ENCODE measurements around the gene SLC25A38.

The SLC25A38 gene

DNA sequence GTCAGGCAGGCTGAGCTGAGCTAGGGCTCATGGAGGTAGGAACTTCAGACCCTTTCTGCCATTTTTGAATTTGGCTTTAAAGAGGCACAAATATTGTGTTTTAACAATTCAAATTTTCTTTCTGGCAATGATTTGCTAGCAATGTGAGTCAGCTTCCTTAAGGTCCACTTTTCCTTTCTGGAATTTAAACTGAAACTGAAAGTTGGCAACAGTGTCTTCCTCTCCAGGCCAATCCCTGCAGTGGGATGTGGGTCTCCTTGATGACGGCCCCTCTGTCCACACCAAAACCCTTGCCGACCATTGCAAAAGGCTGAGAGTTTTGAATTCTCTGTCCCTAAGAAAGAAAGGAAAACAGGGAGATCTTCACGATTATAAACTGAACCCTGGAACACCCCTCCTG lies 50.5 kb downstream of the SLC25A38 start:
- Histone ChIP-seq H3K9ac (ENCODE audit: low read length) (no peak overlapping the region), H3K27me3 (ENCODE audit: control insufficient read depth, insufficient read depth, low read length) (no peaks in the 10 kb centered on the region), H3K27ac (ENCODE audit: low read depth, low read length) (no peak overlapping the region), H3K36me3 (ENCODE audit: control insufficient read depth, insufficient read depth, low read length) (no peaks in the 10 kb centered on the region), H3K4me1 (ENCODE audit: control insufficient read depth, insufficient read depth, low read length) (no peaks in the 10 kb centered on the region), H3K4me3 (ENCODE audit: low read length) (no peak overlapping the region)

DNA sequence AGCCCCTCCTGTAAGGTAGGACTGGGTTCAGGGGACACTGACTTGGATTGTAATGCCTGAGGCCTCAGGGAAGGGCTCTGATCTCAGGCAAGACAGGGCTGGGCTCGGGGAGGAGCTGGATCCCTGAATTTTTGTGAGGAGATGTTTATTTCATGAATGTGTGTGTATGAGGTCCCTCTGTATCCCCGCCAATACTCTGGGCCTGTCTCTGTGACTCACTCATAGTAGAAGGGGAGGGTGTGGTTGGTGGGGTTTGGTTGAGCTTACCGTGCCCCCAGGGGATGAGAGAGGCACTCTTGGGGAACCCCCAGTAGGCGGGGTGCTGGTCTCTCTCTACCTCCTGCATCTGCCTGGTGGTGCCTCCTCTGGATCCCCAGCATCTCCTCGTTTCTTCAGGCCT lies 51.4 kb downstream of the SLC25A38 start:
- Histone ChIP-seq H3K27ac (ENCODE audit: low read depth, low read length) (no peak overlapping the region), H3K36me3 (ENCODE audit: control insufficient read depth, insufficient read depth, low read length) (no peaks in the 10 kb centered on the region), H3K4me1 (ENCODE audit: control insufficient read depth, insufficient read depth, low read length) (no peaks in the 10 kb centered on the region), H3K9ac (ENCODE audit: low read length) (no peak overlapping the region), H3K27me3 (ENCODE audit: control insufficient read depth, insufficient read depth, low read length) (no peaks in the 10 kb centered on the region), H3K4me3 (ENCODE audit: low read length) (no peak overlapping the region)

DNA sequence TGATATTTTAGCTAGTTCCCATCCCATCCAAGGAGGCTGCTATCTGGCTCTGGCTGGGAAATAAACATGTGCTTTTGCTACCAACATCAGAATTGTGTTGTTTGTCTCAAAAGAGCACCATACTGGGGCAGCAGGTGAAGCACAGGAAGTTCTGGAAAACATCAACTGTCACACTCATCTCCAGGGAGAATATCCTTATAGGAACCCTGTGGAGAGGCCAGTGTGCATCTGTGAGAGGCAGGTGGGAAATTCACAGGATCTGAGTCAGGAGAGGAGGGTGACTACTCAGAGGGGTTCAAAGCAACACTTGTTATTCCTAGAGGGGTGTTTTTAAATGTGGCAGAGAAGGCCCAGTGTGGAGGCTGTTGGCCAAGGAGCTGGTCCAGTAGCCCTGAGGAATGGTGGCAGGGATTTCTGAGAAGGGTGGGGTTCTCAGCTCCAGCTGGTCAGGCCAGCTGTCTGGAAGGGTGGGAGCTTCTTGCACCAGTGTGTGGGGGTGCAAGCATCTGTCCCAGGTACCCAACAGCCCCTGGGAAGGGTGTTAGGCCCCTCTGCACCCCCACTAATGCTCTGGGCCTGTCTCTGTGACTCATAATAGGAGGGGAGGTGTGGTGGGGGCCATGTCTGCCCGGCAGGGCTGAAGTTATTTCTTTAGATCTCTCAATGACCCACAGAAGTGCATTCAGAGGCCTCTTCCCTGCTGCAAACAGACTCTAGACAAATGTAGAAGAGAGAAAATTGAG lies 52.0 kb downstream of the SLC25A38 start:
- Histone ChIP-seq H3K4me1 (ENCODE audit: control insufficient read depth, insufficient read depth, low read length) (no peaks in the 10 kb centered on the region), H3K4me3 (ENCODE audit: low read length) (no peak overlapping the region), H3K27ac (ENCODE audit: low read depth, low read length) (no peak overlapping the region), H3K9ac (ENCODE audit: low read length) (no peak overlapping the region), H3K27me3 (ENCODE audit: control insufficient read depth, insufficient read depth, low read length) (no peaks in the 10 kb centered on the region), H3K36me3 (ENCODE audit: control insufficient read depth, insufficient read depth, low read length) (no peaks in the 10 kb centered on the region)

DNA sequence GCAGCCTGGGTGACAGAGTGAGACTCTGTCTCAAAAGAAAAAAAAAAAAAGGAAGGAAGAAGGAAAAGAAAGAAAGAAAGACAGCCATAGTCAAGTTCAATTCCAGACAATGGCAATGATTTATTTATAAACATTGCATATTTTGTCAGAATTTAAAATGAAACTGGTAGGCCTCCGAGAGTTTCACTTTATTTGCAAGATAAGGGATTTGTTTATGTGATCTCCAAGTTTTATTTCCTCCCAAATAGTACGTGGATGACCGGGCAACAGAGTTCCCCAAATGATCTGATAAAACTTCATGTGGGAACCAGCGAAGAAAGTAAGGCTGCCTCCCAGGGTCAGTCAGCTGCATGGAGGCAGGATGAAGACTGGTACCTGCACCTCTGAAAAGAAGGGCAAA lies 55.7 kb downstream of the SLC25A38 start:
- H3K9ac ChIP-seq (ENCODE audit: low read length), result no peak overlapping the region
- no peak overlapping the region for H3K27ac ChIP-seq (ENCODE audit: low read depth, low read length)

DNA sequence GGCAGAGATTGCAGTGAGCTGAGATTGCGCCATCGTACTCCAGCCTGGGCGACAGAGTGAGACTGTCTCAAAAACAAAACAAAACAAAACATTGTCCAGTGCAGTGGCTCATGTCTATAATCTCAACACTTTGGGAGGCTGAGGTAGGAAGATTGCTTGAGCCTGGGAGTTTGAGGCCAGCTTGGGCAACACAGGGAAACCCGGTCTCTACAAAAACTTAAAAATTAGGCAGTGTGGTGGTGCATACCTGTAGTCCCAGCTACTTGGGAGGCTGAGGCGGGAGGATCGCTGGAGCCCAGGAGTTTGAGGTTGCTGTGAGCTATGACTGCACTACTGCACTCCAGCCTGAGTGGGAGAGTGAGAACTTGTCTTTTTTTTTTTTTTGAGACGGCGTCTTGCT lies 57.1 kb downstream of the SLC25A38 start:
- Histone ChIP-seq H3K36me3 (ENCODE audit: control insufficient read depth, insufficient read depth, low read length) (no peaks in the 10 kb centered on the region), H3K4me3 (ENCODE audit: low read length) (no peak overlapping the region)

More for the DNA sequence above, 55.7 kb downstream of the SLC25A38 start:
- no peaks in the 10 kb centered on the region for H3K4me1 ChIP-seq (ENCODE audit: control insufficient read depth, insufficient read depth, low read length)
- H3K27me3 ChIP-seq (ENCODE audit: control insufficient read depth, insufficient read depth, low read length), result no peaks in the 10 kb centered on the region
- no peak overlapping the region for H3K4me3 ChIP-seq (ENCODE audit: low read length)
- no peaks in the 10 kb centered on the region for H3K36me3 ChIP-seq (ENCODE audit: control insufficient read depth, insufficient read depth, low read length)

DNA sequence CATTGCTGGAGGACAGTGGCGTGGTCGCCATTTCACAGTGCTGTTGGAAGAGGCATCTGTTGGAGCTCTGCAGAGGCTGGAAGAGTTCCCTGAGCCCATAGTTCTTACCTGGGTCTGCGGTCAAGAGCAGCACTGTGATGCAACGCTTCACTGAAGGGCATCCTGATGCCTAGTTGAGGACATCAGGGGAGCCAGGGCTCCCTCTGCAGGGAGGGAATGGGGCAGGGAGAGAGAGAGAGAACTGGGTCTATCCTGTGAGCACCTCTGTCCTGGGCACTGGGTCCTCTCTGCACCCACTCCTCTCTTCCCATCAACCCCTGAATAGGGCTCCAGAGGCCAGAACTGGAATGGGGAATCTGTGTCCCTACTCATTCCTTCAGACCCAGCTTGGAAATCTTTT lies 60.4 kb downstream of the SLC25A38 start:
- Histone ChIP-seq H3K4me1 (ENCODE audit: control insufficient read depth, insufficient read depth, low read length) (no peaks in the 10 kb centered on the region), H3K4me3 (ENCODE audit: low read length) (no peak overlapping the region), H3K36me3 (ENCODE audit: control insufficient read depth, insufficient read depth, low read length) (no peaks in the 10 kb centered on the region), H3K27me3 (ENCODE audit: control insufficient read depth, insufficient read depth, low read length) (no peaks in the 10 kb centered on the region), H3K27ac (ENCODE audit: low read depth, low read length) (no peak overlapping the region), H3K9ac (ENCODE audit: low read length) (no peak overlapping the region)

More for the DNA sequence above, 57.1 kb downstream of the SLC25A38 start:
- H3K4me1 ChIP-seq (ENCODE audit: control insufficient read depth, insufficient read depth, low read length), result no peaks in the 10 kb centered on the region
- no peaks in the 10 kb centered on the region for H3K27me3 ChIP-seq (ENCODE audit: control insufficient read depth, insufficient read depth, low read length)
- H3K27ac ChIP-seq (ENCODE audit: low read depth, low read length), result no peak overlapping the region
- no peak overlapping the region for H3K9ac ChIP-seq (ENCODE audit: low read length)

DNA sequence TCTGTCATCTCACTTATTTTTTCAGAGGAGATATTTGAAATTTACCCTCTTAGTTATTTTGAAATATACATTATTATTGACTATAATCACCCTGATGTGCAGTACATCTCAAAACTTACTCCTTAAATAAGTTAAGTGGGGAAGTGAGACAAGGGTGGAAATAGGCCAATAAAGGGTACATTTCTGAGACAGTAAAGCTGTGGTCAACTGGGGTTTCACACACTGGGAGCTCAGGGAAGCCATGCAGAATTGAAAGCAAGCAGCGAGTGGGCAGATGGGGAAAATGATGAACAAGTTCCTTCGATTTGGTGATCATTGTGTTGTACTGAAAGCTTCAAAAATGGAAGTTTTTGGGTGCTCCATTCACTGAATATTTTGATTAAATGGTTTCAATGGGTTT lies 62.8 kb downstream of the SLC25A38 start:
- Histone ChIP-seq H3K36me3 (ENCODE audit: control insufficient read depth, insufficient read depth, low read length) (no peaks in the 10 kb centered on the region), H3K27me3 (ENCODE audit: control insufficient read depth, insufficient read depth, low read length) (no peaks in the 10 kb centered on the region), H3K4me3 (ENCODE audit: low read length) (no peak overlapping the region), H3K4me1 (ENCODE audit: control insufficient read depth, insufficient read depth, low read length) (no peaks in the 10 kb centered on the region), H3K9ac (ENCODE audit: low read length) (no peak overlapping the region), H3K27ac (ENCODE audit: low read depth, low read length) (no peak overlapping the region)

DNA sequence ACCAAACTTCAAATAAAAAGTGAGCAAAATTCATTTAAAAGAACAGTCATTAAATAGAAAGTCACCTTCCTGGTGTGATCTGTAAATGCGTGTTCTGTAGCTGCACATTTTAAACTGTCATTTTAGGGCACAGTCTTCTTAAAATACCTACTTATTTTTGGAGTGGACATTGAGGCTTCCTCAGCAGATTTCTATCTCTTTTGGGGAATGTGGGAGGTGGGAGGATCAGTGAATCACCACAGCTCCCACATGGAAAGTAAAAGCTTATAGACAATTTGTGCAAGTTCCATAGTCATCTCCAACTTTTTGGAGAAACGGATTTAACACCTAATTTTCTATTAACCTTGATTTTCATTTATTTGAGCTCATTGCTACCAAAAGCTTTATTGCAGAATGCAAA lies 63.3 kb downstream of the SLC25A38 start:
- Histone ChIP-seq H3K4me3 (ENCODE audit: low read length) (no peak overlapping the region), H3K27ac (ENCODE audit: low read depth, low read length) (no peak overlapping the region), H3K4me1 (ENCODE audit: control insufficient read depth, insufficient read depth, low read length) (no peaks in the 10 kb centered on the region), H3K27me3 (ENCODE audit: control insufficient read depth, insufficient read depth, low read length) (no peaks in the 10 kb centered on the region), H3K9ac (ENCODE audit: low read length) (no peak overlapping the region), H3K36me3 (ENCODE audit: control insufficient read depth, insufficient read depth, low read length) (no peaks in the 10 kb centered on the region)

All from rectal smooth muscle tissue (tissue), 1 donor.